Measurements from ENCODE around the gene JARID2.

GRCh38 chr6:15313367-15313766 lies 67.5 kb downstream of the JARID2 start:
- no peak for TF ChIP-seq CTCF (IDR thresholded peaks at IDR 0.05)
- TF ChIP-seq POLR2A (IDR thresholded peaks at IDR 0.05) = no peak

Data from thyroid gland (tissue), 4 donors.